OCI-LY1 (cell line): Measurements from ENCODE around the gene ZNF410.

ENCODE experiments used
- EZH2 ChIP-seq: fragments of 200-600 bp; sonication (generic), shearing (Covaris generic); IDR thresholded peaks from 2 replicates; pipeline ENCODE4 v1.8.0; 2017; ENCODE audit warnings: borderline replicate concordance, mixed run types, mild to moderate bottlenecking, antibody characterized with exemption, low read length, moderate library complexity, mixed read lengths
- TF ChIP-seq, protein P1 (sequence below): fragments of 200-600 bp; sonication (generic), shearing (Covaris generic); IDR thresholded peaks from 2 replicates; pipeline ENCODE4 v1.5.1; 2017; ENCODE audit warnings: mild to moderate bottlenecking, antibody characterized with exemption, low read length, moderate library complexity, mixed read lengths

DNA sequence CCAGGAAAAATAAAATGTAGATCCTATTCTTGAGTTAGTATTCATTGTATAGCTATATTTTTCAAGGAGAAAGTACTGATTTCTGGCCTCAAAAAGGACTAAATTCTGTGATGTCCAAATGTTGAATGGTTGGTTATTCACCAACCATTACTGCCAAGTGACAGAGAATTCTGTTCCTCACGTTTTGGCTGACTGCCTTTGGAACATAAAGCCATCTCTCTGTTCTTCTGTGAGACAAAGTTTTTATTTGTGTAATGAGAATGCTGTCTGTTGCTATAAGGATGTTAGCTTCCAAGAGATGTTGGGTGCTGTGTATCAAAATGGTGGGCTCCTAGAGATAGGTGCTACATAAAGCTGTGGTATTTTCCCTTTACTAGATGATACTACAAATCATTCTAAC is 9.3 kb downstream of the ZNF410 start:
- TF ChIP-seq, protein P1, sequence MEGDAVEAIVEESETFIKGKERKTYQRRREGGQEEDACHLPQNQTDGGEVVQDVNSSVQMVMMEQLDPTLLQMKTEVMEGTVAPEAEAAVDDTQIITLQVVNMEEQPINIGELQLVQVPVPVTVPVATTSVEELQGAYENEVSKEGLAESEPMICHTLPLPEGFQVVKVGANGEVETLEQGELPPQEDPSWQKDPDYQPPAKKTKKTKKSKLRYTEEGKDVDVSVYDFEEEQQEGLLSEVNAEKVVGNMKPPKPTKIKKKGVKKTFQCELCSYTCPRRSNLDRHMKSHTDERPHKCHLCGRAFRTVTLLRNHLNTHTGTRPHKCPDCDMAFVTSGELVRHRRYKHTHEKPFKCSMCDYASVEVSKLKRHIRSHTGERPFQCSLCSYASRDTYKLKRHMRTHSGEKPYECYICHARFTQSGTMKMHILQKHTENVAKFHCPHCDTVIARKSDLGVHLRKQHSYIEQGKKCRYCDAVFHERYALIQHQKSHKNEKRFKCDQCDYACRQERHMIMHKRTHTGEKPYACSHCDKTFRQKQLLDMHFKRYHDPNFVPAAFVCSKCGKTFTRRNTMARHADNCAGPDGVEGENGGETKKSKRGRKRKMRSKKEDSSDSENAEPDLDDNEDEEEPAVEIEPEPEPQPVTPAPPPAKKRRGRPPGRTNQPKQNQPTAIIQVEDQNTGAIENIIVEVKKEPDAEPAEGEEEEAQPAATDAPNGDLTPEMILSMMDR: no peak
- TF ChIP-seq EZH2: no peak
